Uterus (tissue), 4 donors: ENCODE results near the gene EML5. TPM values are rescaled to one million over a fixed set of nuclear protein-coding genes. Genes with fewer than 3 reads are reported as not detected.
"Not testable (repeated sequence)": the region's sequence is repeated elsewhere in the genome, so short reads cannot be mapped to it uniquely, and the experiment has no call there.

Source experiments
- DNase-seq, 2 donors: peaks; one replicate each; pipeline ENCODE4 v3.0.0-alpha.2; 2019 to 2020
- H3K27ac ChIP-seq, 2 donors: fragments of 200-600 bp; sonication (generic); 1 replicate in 1 of 2; 2 replicates in 1 of 2; pipeline ENCODE4 v1.5.1; 2016 to 2018
- H3K27me3 ChIP-seq, 2 donors: fragments of 200-600 bp; sonication (generic); one replicate each; pipeline ENCODE4 v1.5.1; 2018 to 2019; ENCODE audit warnings: control low read depth in 1 of 2
- H3K36me3 ChIP-seq, 2 donors: fragments of 200-600 bp; sonication (generic); one replicate each; pipeline ENCODE4 v1.5.1; 2019; ENCODE audit warnings: control low read depth in 1 of 2
- H3K4me1 ChIP-seq, 2 donors: fragments of 200-600 bp; sonication (generic); one replicate each; pipeline ENCODE4 v1.5.1; 2018 to 2019; ENCODE audit warnings: control low read depth in 1 of 2
- H3K4me3 ChIP-seq, 2 donors: fragments of 200-600 bp; sonication (generic); 1 replicate in 1 of 2; 2 replicates in 1 of 2; pipeline ENCODE4 v1.5.1; 2018 to 2019; ENCODE audit warnings: mild to moderate bottlenecking in 1 of 2
- H3K9me3 ChIP-seq, 2 donors: fragments of 200-600 bp; sonication (generic); one replicate each; pipeline ENCODE4 v1.5.1; 2019; ENCODE audit warnings: control low read depth in 1 of 2
- CTCF ChIP-seq, 4 experiments: fragments of 200-600 bp in 2 of 4; fragments of 450-650 bp in 2 of 4; sonication (generic) in 2 of 4; IDR thresholded peaks; one replicate each; pipeline ENCODE4 v1.5.1; 2016 to 2019; ENCODE audit warnings: antibody characterized with exemption in 4 of 4, mild to moderate bottlenecking in 2 of 4, moderate library complexity in 1 of 4
- POLR2A ChIP-seq, 2 donors: fragments of 450-650 bp; IDR thresholded peaks; one replicate each; pipeline ENCODE4 v1.6.1; 2016; ENCODE audit warnings: antibody characterized with exemption in 2 of 2, mild to moderate bottlenecking in 1 of 2, moderate library complexity in 1 of 2
- intact Hi-C: fragments of 100-400 bp; cut with DNase I; formaldehyde crosslinking; loops from one replicate; pipeline ENCODE4 v1.15.1; 2023; ENCODE audit warnings: low total_unique reads
- total RNA-seq, 4 donors: library from RNA; depleted of rRNA in 3 of 4; stranded (reverse); fragments of >200 nt in 3 of 4; gene quantifications; one replicate each; pipeline versions ENCODE4 v1.1.0 to v1.2.4, GENCODE V29; 2014 to 2023
- donor health status: DM: yes; HTN: yes; CAD: no.

The EML5 gene
- total RNA-seq, 4 donors from 2014 or later = 0.26 to 4.4 (median 2.9) TPM

DNA sequence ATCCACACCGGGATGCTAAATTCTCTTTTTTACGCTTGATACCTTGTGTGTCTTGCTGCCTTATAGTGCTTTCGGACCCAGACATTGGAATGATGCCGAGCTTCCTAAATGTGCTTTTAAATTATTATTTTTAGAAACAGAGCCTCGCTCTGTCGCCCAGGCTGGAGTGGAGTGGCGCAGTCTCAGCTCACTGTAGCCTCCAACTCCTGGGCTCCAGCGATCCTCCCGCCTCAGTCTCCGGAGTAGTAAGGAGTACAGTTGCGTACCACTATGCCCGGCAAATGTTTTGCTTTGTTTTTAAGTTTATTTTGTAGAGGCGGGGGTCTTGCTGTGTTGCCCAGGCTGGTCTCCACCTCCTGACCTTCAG, 489 bp upstream of the EML5 start:
- H3K27me3 ChIP-seq = no peaks in the 10 kb centered on the region
- no peak for TF ChIP-seq CTCF (IDR thresholded peaks at IDR 0.05)
- no peak for TF ChIP-seq POLR2A (IDR thresholded peaks at IDR 0.05)
- peak overlapping the region; percentile 32 to 85 for H3K4me3 ChIP-seq
- H3K4me1 ChIP-seq = peaks cover 2 to 3% of the 10 kb centered on the region in 2 donors
- intact Hi-C loops = no loop called here
- DNase-seq = peak in 1 of 2 donors; percentile 16
- no peaks in the 10 kb centered on the region for H3K9me3 ChIP-seq
- peak overlapping the region; percentile 2 to 85 for H3K27ac ChIP-seq
- no peaks in the 10 kb centered on the region for H3K36me3 ChIP-seq

DNA sequence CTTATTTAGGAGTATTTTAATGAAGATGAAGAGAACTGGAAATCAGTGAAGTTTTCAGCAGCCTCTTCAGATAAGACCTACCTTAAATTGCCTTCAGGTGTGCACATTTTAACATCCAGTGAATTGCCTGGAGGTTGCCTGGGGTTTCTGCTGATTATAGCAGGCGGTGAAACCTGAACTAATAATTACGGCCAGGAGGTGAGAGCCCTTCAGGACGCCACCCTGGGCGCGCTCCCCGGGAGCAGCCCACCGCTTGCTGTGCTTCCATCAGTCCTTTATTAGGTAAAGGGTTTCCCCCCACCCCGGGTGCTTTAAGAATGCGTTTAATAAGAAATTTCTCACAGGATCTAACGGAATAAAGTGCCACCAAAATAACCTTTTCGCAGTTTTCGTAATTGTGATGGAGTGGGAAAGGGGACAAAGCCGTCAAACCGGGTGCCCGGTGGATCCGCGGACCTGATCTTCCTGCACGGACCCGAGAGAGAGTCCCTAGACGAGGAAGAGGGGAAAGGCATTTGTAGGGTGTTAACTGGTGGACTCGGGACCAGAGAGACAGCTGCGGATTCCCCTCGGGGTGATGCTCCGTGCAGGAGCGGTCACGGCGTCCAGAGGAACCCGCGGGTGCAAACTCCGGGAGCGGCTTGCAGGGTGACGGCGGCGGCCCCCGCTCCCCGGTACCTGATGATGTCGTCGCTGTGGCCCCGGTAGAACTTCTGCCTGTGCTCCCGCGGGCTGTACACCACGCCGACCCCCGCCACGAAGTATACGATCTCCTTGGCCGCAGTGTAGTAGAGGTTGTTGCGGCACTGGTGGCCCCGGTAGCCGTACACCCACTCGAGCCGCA, 902 bp downstream of the EML5 start:
- H3K27ac ChIP-seq = peak overlapping the region; percentile 49 to 85
- intact Hi-C loops = no loop called here
- H3K9me3 ChIP-seq = no peaks in the 10 kb centered on the region

DNA sequence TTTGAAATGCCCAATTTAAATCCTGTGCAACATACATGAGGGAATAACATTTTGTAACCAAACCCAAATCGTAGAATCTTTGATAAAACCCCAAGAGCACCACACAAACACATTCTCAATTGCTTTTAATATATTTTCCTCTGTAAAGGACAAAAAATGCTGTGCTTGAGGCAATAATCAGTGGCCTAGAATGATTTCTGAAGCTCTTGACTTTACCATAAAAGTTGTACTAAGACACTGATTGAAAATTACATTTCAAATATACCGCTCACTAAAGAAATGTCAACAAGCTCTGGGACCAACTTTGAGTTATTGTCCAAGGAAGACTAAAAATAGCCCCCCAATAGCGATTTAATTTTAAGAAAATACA, 1.5 kb downstream of the EML5 start:
- no peak for DNase-seq
- peaks cover 2 to 3% of the 10 kb centered on the region in 2 donors for H3K4me1 ChIP-seq
- no peaks in the 10 kb centered on the region for H3K36me3 ChIP-seq
- H3K27me3 ChIP-seq = no peaks in the 10 kb centered on the region
- no peak overlapping the region for H3K27ac ChIP-seq
- TF ChIP-seq POLR2A (IDR thresholded peaks at IDR 0.05) = no peak
- TF ChIP-seq CTCF (IDR thresholded peaks at IDR 0.05) = no peak
- peak overlapping the region in 1 of 2 donors; percentile 85 for H3K4me3 ChIP-seq
- intact Hi-C loops = no loop called here
- no peaks in the 10 kb centered on the region for H3K9me3 ChIP-seq

More for the DNA sequence above, 902 bp downstream of the EML5 start:
- H3K36me3 ChIP-seq = no peaks in the 10 kb centered on the region
- DNase-seq = peak; percentile 17 to 22
- H3K4me1 ChIP-seq = peaks cover 2 to 3% of the 10 kb centered on the region in 2 donors
- no peak for TF ChIP-seq CTCF (IDR thresholded peaks at IDR 0.05)
- no peak for TF ChIP-seq POLR2A (IDR thresholded peaks at IDR 0.05)
- peak overlapping the region; percentile 32 to 85 for H3K4me3 ChIP-seq
- no peaks in the 10 kb centered on the region for H3K27me3 ChIP-seq

DNA sequence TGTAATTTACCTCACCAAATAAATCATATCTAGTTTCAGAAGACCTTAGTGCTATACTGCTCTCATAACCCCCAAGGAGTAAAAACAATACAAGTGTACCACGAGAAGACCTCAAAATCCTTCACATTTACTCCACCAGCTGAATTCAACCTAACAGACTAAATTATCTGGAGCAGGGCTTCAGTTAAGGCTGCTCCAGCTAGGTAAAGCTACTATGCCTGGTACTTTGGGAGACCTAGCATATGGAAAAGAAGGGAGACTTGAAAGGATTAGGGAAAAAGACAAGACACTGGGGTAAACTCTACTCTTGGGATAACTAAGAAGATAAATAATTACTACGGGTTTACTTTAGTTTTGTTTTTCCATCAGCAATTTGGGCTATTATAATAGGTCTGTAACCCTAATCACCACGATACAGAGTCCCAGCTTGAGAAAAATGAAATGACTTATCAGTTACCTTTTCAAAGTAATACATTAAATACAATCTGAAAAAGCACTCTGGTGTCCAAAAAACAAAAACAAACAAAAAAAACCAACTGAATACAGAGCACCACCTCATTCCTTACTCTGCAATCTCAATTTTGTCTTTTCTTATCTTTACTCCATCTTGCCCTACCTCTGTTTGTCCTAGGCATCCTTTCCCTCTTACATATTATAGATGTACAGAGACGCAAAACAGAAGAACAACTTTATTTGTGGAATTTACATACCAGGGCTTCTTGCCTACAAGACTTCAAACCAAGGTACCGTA, 2.1 kb downstream of the EML5 start:
- no peaks in the 10 kb centered on the region for H3K27me3 ChIP-seq
- no peak for DNase-seq
- no peaks in the 10 kb centered on the region for H3K36me3 ChIP-seq
- H3K4me3 ChIP-seq = no peak overlapping the region
- peaks cover 2 to 3% of the 10 kb centered on the region in 2 donors for H3K4me1 ChIP-seq
- no peak overlapping the region for H3K27ac ChIP-seq
- no peak for TF ChIP-seq CTCF (IDR thresholded peaks at IDR 0.05)
- no peak for TF ChIP-seq POLR2A (IDR thresholded peaks at IDR 0.05)
- no peaks in the 10 kb centered on the region for H3K9me3 ChIP-seq
- intact Hi-C loops = no loop called here

DNA sequence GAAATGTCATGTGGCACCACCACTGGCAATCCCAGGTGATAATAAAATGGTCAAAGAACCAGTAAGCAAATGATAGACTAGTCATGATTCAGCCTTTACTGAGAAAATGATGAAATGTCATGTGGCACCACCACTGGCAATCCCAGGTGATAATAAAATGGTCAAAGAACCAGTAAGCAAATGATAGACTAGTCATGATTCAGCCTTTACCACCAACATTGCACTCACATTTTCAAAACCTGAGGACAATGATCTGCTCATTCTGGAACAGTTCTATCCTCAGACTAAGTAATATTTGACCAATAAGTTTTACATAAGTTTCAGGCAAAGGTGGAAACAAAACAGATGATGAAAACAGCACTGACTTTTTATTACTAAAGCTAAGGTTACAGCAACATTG, 3.2 kb downstream of the EML5 start:
- H3K4me3 ChIP-seq, H3K4me1 ChIP-seq, H3K36me3 ChIP-seq, H3K27ac ChIP-seq, DNase-seq, H3K27me3 ChIP-seq, intact Hi-C loops, H3K9me3 ChIP-seq: not testable (repeated sequence)
